ENCODE measurements around the gene RBM48. TPM values are rescaled to one million over a fixed set of nuclear protein-coding genes. Genes with fewer than 3 reads are reported as not detected.

RBM48 gene
- total RNA-seq, 4 donors from 2014 or later: 8.0 to 16.6 (median 12.1) TPM

GRCh38 chr7:92496876-92497275, 31.7 kb upstream of the RBM48 start:
- TF ChIP-seq, protein P1, sequence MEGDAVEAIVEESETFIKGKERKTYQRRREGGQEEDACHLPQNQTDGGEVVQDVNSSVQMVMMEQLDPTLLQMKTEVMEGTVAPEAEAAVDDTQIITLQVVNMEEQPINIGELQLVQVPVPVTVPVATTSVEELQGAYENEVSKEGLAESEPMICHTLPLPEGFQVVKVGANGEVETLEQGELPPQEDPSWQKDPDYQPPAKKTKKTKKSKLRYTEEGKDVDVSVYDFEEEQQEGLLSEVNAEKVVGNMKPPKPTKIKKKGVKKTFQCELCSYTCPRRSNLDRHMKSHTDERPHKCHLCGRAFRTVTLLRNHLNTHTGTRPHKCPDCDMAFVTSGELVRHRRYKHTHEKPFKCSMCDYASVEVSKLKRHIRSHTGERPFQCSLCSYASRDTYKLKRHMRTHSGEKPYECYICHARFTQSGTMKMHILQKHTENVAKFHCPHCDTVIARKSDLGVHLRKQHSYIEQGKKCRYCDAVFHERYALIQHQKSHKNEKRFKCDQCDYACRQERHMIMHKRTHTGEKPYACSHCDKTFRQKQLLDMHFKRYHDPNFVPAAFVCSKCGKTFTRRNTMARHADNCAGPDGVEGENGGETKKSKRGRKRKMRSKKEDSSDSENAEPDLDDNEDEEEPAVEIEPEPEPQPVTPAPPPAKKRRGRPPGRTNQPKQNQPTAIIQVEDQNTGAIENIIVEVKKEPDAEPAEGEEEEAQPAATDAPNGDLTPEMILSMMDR (IDR thresholded peaks at IDR 0.05): no peak
- no peak for DNase-seq (ENCODE audit: low spot score)
- no peak for ATAC-seq (ENCODE audit: low FRiP score)

DNA sequence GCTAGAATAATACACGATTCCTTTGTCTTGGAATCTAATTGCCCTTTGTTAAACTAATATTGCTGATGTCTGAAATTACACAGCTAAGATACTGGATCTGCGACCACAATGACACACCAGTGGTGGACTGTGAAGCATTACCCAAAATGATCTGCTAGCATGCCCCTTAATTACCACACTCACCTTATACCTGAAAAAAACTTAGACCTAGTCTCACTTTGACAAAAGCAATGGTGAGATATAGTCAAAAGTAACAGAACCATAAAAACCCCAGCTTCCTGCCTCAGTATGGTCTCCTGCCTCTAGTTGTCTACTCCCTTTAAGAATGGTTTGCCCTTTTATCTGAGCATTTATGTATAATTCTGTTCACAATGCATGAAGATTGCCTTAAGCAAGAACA, 30.0 kb upstream of the RBM48 start:
- ATAC-seq (ENCODE audit: low FRiP score): no peak
- DNase-seq (ENCODE audit: low spot score): no peak
- TF ChIP-seq, protein P1 (IDR thresholded peaks at IDR 0.05): no peak

- ATAC-seq (ENCODE audit: low FRiP score): no peak
- TF ChIP-seq, protein P1 (IDR thresholded peaks at IDR 0.05): no peak
- DNase-seq (ENCODE audit: low spot score): no peak
These were observed 24.8 kb upstream of the RBM48 start for GRCh38 chr7:92503767-92504166.

DNA sequence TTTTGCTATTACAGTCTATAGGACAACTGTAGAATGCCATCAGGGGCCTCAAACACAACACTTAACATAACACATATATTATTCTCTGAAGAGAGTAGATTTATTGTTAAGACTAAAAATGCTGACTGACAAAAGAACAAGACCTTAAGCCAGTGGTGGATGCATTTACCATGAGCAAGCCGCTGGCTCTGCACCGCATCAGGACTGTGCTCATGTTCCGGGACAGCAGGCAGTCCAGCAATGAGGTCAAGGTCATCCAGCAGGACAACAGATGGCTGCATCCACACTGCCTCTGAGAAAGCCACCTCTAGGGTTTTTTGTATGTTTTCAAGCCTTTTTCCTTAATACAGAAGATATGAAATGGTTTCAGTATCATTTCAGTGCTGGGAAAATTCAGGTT, 24.0 kb upstream of the RBM48 start:
- TF ChIP-seq, protein P1 (IDR thresholded peaks at IDR 0.05): no peak
- ATAC-seq (ENCODE audit: low FRiP score) (no peak), DNase-seq (ENCODE audit: low spot score) (no peak)

DNA sequence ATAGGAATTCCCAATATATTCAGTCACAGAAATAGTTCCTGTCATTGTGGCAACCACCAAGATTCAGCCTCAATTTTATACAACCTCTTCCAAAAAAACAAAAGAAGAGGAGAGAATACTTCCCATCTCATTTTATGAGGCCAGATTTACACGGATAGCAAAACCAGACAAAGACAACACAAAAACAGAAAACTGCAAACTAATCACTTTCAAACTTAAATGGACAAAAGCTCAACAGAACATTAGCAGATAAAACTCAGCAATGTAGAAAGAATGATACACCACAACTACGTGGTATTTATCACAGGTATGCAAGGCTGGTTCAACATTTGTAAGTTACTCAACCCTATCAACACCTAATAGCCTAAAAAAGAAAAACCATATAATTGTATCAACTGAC, 22.2 kb upstream of the RBM48 start:
- no peak for DNase-seq (ENCODE audit: low spot score)
- TF ChIP-seq, protein P1 (IDR thresholded peaks at IDR 0.05): no peak

GRCh38 chr7:92508946-92509345, 19.6 kb upstream of the RBM48 start:
- DNase-seq (ENCODE audit: low spot score): no peak
- TF ChIP-seq, protein P1 (IDR thresholded peaks at IDR 0.05): no peak
- ATAC-seq (ENCODE audit: low FRiP score): no peak

More for the DNA sequence above, 22.2 kb upstream of the RBM48 start:
- ATAC-seq (ENCODE audit: low FRiP score): no peak

- ATAC-seq (ENCODE audit: low FRiP score): no peak
- TF ChIP-seq, protein P1 (IDR thresholded peaks at IDR 0.05): no peak
- no peak for DNase-seq (ENCODE audit: low spot score)
These were observed 15.3 kb upstream of the RBM48 start for GRCh38 chr7:92513167-92513902.
